GM23338 (cell line): ENCODE data around the gene TOX2. TPM values are rescaled to one million over a fixed set of nuclear protein-coding genes. Genes with fewer than 3 reads are reported as not detected.

Experiments
- ATAC-seq: fragments of 200-7000 bp; cut with Tn5 transposase; 3 replicates; pipeline ENCODE4 v1.9.1; 2020
- DNase-seq: peaks from one replicate; pipeline ENCODE4 v3.0.0-alpha.2; 2015; ENCODE audit warnings: low spot score
- H2AFZ ChIP-seq: fragments of 200-600 bp; sonication (generic); 2 replicates; pipeline ENCODE4 v1.8.0; 2016; ENCODE audit warnings: antibody characterized with exemption, mild to moderate bottlenecking, moderate library complexity
- H3F3A ChIP-seq: fragments of 200-600 bp; sonication (generic); replicated peaks from 2 replicates; pipeline ENCODE4 v1.8.0; 2017; ENCODE audit warnings: antibody characterized with exemption, mixed run types, low read depth
- H3K27ac ChIP-seq: fragments of 200-600 bp; sonication (generic); 2 replicates; pipeline ENCODE4 v1.6.1; 2016; ENCODE audit warnings: low read depth
- H3K27me3 ChIP-seq: fragments of 200-600 bp; sonication (generic); 2 replicates; pipeline ENCODE4 v1.8.0; 2016; ENCODE audit warnings: mild to moderate bottlenecking, mixed run types, moderate library complexity; ENCODE audit not compliant: insufficient read depth
- H3K36me3 ChIP-seq: fragments of 200-600 bp; sonication (generic); 2 replicates; pipeline ENCODE4 v1.8.0; 2016; ENCODE audit warnings: mild to moderate bottlenecking; ENCODE audit not compliant: insufficient read depth
- H3K4me1 ChIP-seq: fragments of 200-600 bp; sonication (generic); 2 replicates; pipeline ENCODE4 v1.8.0; 2016; ENCODE audit warnings: mild to moderate bottlenecking, moderate library complexity; ENCODE audit not compliant: insufficient read depth
- H3K4me2 ChIP-seq: fragments of 200-600 bp; sonication (generic); 2 replicates; pipeline ENCODE4 v1.7.1; 2017; ENCODE audit warnings: mixed run types
- H3K4me3 ChIP-seq: fragments of 200-600 bp; sonication (generic); 2 replicates; pipeline ENCODE4 v1.6.1; 2016; ENCODE audit warnings: mixed run types
- H3K79me2 ChIP-seq: fragments of 200-600 bp; sonication (generic); replicated peaks from 2 replicates; pipeline ENCODE4 v1.8.0; 2017; ENCODE audit warnings: mild to moderate bottlenecking; ENCODE audit not compliant: insufficient read depth
- H3K9me2 ChIP-seq: fragments of 200-600 bp; sonication (generic); 2 replicates; pipeline ENCODE4 v1.8.0; 2017; ENCODE audit not compliant: insufficient read depth
- H4K20me1 ChIP-seq: fragments of 200-600 bp; sonication (generic); replicated peaks from 2 replicates; pipeline ENCODE4 v1.8.0; 2017; ENCODE audit warnings: mild to moderate bottlenecking; ENCODE audit not compliant: insufficient read depth
- H3K27ac Mint-ChIP-seq: 2 replicates; pipeline ENCODE4 v1.8.0; 2020; ENCODE audit warnings: inconsistent platforms, mild to moderate bottlenecking, moderate library complexity, mixed read lengths
- H3K27me3 Mint-ChIP-seq: 3 replicates; pipeline ENCODE4 v1.8.0; 2022; ENCODE audit warnings: low read depth, mild to moderate bottlenecking, moderate library complexity, mixed read lengths, inconsistent platforms; ENCODE audit not compliant: insufficient read depth, poor library complexity
- H3K36me3 Mint-ChIP-seq: 3 replicates; pipeline ENCODE4 v1.8.0; 2021; ENCODE audit warnings: low read depth, mild to moderate bottlenecking, inconsistent platforms, moderate library complexity, mixed read lengths
- H3K4me1 Mint-ChIP-seq: 3 replicates; pipeline ENCODE4 v1.8.0; 2020; ENCODE audit warnings: mild to moderate bottlenecking, inconsistent platforms, mixed read lengths
- H3K4me3 Mint-ChIP-seq: 3 replicates; pipeline ENCODE4 v1.8.0; 2021; ENCODE audit warnings: moderate library complexity, mild to moderate bottlenecking, inconsistent platforms, mixed read lengths
- H3K9me3 Mint-ChIP-seq: 3 replicates; pipeline ENCODE4 v1.8.0; 2020; ENCODE audit warnings: moderate library complexity, mild to moderate bottlenecking, inconsistent platforms, mixed read lengths
- CREB1 ChIP-seq: fragments of 250-450 bp; sonication (Bioruptor Pico); IDR thresholded peaks from 2 replicates; pipeline ENCODE4 v1.5.0; 2020; ENCODE audit warnings: low read depth, mild to moderate bottlenecking, moderate library complexity
- CTCF ChIP-seq, 2 experiments: fragments of 200-600 bp in 1 of 2; sonication (generic) in 1 of 2; conservative IDR thresholded peaks; 2 replicates each; pipeline versions ENCODE4 v1.5.1 to v1.6.1; 2016 to 2017; ENCODE audit warnings: antibody characterized with exemption in 2 of 2, low read depth in 2 of 2, mild to moderate bottlenecking in 2 of 2, moderate library complexity in 1 of 2
- ETS1 ChIP-seq: IDR thresholded peaks from 2 replicates; pipeline ENCODE4 v1.6.1; 2016; ENCODE audit warnings: antibody characterized with exemption
- EZH2 ChIP-seq: fragments of 200-600 bp; sonication (generic); IDR thresholded peaks from one replicate; pipeline ENCODE4 v1.8.0; 2017; ENCODE audit warnings: antibody characterized with exemption, mild to moderate bottlenecking, low read depth; ENCODE audit not compliant: unreplicated experiment
- EZH2phosphoT487 ChIP-seq: fragments of 200-600 bp; sonication (generic); IDR thresholded peaks from one replicate; pipeline ENCODE4 v1.8.1; 2018; ENCODE audit warnings: antibody characterized with exemption; ENCODE audit not compliant: unreplicated experiment
- JUNB ChIP-seq: IDR thresholded peaks from one replicate; pipeline ENCODE4 v1.6.1; 2016; ENCODE audit warnings: antibody characterized with exemption; ENCODE audit not compliant: unreplicated experiment
- NANOG ChIP-seq: IDR thresholded peaks from 2 replicates; pipeline ENCODE4 v1.6.1; 2016; ENCODE audit warnings: antibody characterized with exemption, borderline replicate concordance
- POLR2AphosphoS5 ChIP-seq: IDR thresholded peaks from 2 replicates; pipeline ENCODE4 v1.6.1; 2016; ENCODE audit warnings: antibody characterized with exemption, low read depth
- REST ChIP-seq: IDR thresholded peaks from one replicate; pipeline ENCODE4 v1.6.1; 2018; ENCODE audit warnings: antibody characterized with exemption; ENCODE audit not compliant: unreplicated experiment
- STAT1 ChIP-seq: IDR thresholded peaks from one replicate; pipeline ENCODE4 v1.6.1; 2016; ENCODE audit warnings: antibody characterized with exemption; ENCODE audit not compliant: unreplicated experiment
- ZNF114 ChIP-seq: fragments of 250-450 bp; sonication (Bioruptor Pico); IDR thresholded peaks from 2 replicates; pipeline ENCODE4 v1.5.0; 2020; ENCODE audit warnings: mild to moderate bottlenecking, moderate library complexity
- ZNF331 ChIP-seq: fragments of 250-450 bp; sonication (Bioruptor Pico); IDR thresholded peaks from 2 replicates; pipeline ENCODE4 v1.5.0; 2020; ENCODE audit warnings: low read depth, mild to moderate bottlenecking, moderate library complexity
- ZNF462 ChIP-seq: fragments of 250-450 bp; sonication (Bioruptor Pico); IDR thresholded peaks from 2 replicates; pipeline ENCODE4 v1.5.0; 2020; ENCODE audit warnings: mild to moderate bottlenecking, moderate library complexity
- polyA plus RNA-seq: library from polyadenylated mRNA; unstranded; fragments of >200 nt; fragmentation: Nextera tagmentation; extraction: Ambion mirVana; gene quantifications from 2 replicates; pipeline ENCODE4 v1.2.1, GENCODE V29; 2016
- total RNA-seq: library from RNA; depleted of rRNA; stranded (reverse); fragments of >200 nt; shearing (Covaris generic); gene quantifications from 2 replicates; pipeline ENCODE4 v1.2.3, GENCODE V29; 2014

TOX2 gene
- total and polyA plus RNA-seq, 2 experiments from 2014 or later, result 1.4 to 1.5 TPM

GRCh38 chr20:44073675-44074071 is 159.0 kb downstream of the TOX2 start:
- TF ChIP-seq EZH2, result no peak
- no peak for TF ChIP-seq NANOG
- no peak for TF ChIP-seq EZH2phosphoT487
- no peak for TF ChIP-seq REST
- no peak for TF ChIP-seq POLR2AphosphoS5
- TF ChIP-seq ZNF462, result no peak
- TF ChIP-seq CTCF (conservative IDR thresholded peaks at IDR 0.05; ENCODE audit: low read depth in 2 of 2), result no peak
- TF ChIP-seq ZNF114 (CRISPR knock-in tag), result no peak
- no peak for TF ChIP-seq ZNF331 (CRISPR knock-in tag)
- TF ChIP-seq STAT1, result no peak
- no peak for TF ChIP-seq ETS1
- TF ChIP-seq CREB1 (CRISPR knock-in tag), result no peak
- no peak for TF ChIP-seq JUNB
- Mint-ChIP-seq H3K4me1 (peaks cover 14% of the 10 kb centered on the region), H3K4me3 (no peak overlapping the region), H3K36me3 (no peaks in the 10 kb centered on the region), H3K27me3 (peaks cover 6% of the 10 kb centered on the region), H3K27ac (no peak overlapping the region), H3K9me3 (no peaks in the 10 kb centered on the region)
- Histone ChIP-seq H3K27me3 (no peaks in the 10 kb centered on the region), H3K4me2 (no peak overlapping the region), H3K79me2 (no peaks in the 10 kb centered on the region), H3K9me2 (no peaks in the 10 kb centered on the region), H4K20me1 (no peaks in the 10 kb centered on the region), H3K4me3 (no peak overlapping the region), H3F3A (no peaks in the 10 kb centered on the region), H3K27ac (no peak overlapping the region), H3K4me1 (no peaks in the 10 kb centered on the region; the same call in 1 of the 2 replicates), H2AFZ (no peak overlapping the region), H3K36me3 (no peaks in the 10 kb centered on the region)
- DNase-seq (no peak), ATAC-seq (no peak)
